ENCODE results near the gene AKAP14.
"Not testable (repeated sequence)": the region's sequence is repeated elsewhere in the genome, so short reads cannot be mapped to it uniquely, and the experiment has no call there.

Gene AKAP14

GRCh38 chrX:119878740-119879139, 17.0 kb upstream of the AKAP14 start:
- no peak for TF ChIP-seq CTCF (conservative IDR thresholded peaks at IDR 0.05; ENCODE audit: low read depth, low read length)
- no peak for DNase-seq (ENCODE audit: low read depth)
- H3K4me3 ChIP-seq (ENCODE audit: low read depth, low read length), result no peak overlapping the region

DNA sequence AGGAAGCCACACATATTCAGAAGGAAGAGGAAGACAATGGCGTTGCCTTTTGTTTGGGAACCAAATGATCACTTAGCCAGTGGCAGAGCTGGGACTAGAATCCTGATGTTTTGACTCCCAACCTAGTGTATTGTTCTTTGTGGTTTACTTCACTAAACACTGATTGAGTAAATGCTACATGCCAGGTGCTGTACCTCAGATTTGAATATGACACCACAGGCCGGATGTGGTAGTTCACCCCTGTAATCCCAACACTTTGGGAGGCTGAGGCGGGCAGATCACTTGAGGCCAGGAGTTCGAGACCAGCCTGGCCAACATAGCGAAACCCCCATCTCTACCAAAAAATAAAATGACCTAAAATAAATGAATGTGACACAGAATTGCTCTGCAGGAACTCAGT, 15.6 kb upstream of the AKAP14 start:
- TF ChIP-seq CTCF (conservative IDR thresholded peaks at IDR 0.05; ENCODE audit: low read depth, low read length), result no peak
- no peak overlapping the region for H3K4me3 ChIP-seq (ENCODE audit: low read depth, low read length)
- DNase-seq (ENCODE audit: low read depth), result no peak

DNA sequence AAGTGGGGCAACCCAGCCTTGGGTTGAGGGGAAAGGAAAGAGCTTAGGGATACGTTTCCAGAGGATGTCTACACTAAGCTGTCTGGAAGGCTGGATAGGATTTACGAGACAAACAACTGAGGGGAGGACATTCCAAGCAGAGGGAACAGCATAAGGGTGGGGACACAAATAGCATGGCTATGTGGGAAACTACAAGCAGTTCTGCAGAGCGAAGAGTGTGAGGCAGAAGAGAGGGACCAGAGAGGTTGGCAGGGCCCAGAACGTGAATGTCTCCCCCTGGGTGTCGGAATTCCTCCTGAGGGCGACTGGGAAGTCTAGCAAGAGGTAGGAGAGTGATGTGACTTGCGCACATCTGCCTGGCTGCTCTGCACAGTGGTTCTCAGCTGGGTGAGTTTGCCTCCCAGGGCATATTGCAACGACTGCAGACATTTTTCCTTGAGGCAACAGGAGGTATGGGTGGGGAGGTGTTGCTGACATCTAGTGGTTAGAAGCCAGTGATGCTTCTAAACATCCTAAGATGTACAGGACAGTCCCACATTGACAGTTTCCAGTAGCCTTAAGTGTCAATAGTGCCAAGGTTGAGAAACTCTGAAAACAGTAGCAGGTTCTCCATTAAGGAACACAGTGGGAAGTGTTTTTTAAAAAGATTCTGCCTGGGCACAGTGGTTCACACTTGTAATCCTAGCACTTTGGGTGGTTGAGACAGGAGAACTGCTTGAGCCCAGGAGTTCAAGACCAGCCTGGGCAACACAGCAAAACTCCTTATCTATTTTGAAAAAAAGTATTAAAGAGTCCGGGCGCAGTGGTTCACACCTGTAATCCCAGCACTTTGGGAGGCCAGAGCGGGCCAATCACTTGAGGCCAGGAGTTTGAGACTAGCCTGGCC, 14.9 kb upstream of the AKAP14 start:
- TF ChIP-seq CTCF (conservative IDR thresholded peaks at IDR 0.05; ENCODE audit: low read depth, low read length), result peak; percentile 74
- peak; percentile 78 for DNase-seq (ENCODE audit: low read depth)

DNA sequence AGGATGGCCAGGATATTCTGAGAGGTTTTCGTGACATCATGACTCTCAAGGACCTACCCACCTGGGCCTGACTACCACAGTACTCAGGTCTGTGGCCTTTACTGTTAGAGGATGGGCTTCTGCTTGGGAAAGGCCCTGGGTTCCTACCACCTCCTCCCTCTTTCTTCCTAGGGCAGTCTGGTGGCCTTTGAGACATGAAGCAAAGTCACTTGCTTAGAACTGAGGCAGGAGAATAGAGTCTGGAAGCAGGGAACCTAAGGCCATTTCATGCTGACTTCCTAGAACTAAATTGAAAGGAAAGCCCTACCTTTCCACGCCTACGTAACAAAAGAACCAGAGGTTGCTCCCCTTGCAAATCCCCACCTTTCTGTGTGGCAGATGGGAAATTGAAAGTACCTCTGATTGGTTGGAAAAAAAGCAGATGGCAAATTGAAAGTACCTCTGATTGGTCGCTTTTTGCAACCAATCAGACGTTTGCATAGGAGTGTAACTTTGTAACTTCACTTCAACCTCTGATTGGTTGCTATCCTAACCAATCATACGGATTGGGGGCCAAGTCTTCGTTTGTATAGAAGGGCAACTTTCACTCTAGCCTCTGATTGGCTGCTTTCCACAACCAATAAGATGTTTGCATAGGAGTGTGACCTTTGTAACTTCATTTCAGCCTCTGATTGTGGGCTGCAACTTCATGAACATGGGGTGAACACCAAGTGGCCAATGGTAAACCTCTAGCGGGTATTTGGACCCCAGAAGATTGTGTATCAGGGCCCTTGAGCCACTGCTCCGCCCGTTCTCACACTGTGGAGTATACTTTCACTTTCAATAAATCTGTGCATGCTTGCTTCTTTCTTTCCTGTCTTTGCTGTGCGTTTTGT, 9.9 kb upstream of the AKAP14 start:
- no peak for TF ChIP-seq CTCF (conservative IDR thresholded peaks at IDR 0.05; ENCODE audit: low read depth, low read length)
- H3K4me3 ChIP-seq (ENCODE audit: low read depth, low read length), result no peak overlapping the region
- DNase-seq (ENCODE audit: low read depth), result peak; percentile 32

More for the DNA sequence above, 14.9 kb upstream of the AKAP14 start:
- H3K4me3 ChIP-seq (ENCODE audit: low read depth, low read length), result no peak overlapping the region

DNA sequence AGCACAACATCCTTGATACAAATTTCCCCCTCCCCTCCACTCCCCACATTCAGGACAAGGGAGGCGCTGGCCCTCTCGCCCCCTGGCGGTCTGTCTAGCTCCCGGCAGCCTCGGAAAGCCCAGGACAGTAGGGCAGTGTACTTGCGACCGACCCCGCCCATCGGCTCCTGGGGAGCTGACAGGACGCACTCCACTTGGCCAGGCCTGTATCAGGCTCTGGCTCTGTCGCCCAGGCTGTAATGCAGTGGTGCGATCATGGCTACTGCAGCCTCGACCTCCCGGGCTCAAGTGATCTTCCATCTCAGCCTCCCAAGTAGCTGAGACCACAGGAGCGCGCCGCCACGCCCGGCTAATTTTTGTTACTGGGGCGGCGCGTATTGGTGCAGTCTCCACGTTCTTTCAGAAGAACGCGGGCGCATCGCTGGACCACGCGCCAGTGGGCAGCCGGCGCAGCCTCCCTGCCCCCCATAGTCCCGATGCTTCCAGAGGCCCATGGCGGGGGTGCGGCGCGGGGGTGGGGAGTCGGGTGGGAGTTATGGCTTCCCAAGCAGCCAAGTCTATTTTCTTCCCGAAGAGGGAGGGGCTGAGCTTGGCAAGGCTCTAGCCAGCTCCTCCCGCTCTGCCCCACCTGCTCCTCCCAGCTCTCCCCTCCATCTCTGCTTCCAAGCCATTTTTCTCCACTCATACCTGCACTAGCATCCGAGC, 7.8 kb upstream of the AKAP14 start:
- TF ChIP-seq CTCF (conservative IDR thresholded peaks at IDR 0.05; ENCODE audit: low read depth, low read length), result peak; percentile 68
- DNase-seq (ENCODE audit: low read depth), result peak; percentile 50
- peak overlapping the region; percentile 37 for H3K4me3 ChIP-seq (ENCODE audit: low read depth, low read length)

- DNase-seq (ENCODE audit: low read depth); H3K4me3 ChIP-seq (ENCODE audit: low read depth, low read length): not testable (repeated sequence)
These were observed 5.1 kb upstream of the AKAP14 start for GRCh38 chrX:119890626-119891025.

DNA sequence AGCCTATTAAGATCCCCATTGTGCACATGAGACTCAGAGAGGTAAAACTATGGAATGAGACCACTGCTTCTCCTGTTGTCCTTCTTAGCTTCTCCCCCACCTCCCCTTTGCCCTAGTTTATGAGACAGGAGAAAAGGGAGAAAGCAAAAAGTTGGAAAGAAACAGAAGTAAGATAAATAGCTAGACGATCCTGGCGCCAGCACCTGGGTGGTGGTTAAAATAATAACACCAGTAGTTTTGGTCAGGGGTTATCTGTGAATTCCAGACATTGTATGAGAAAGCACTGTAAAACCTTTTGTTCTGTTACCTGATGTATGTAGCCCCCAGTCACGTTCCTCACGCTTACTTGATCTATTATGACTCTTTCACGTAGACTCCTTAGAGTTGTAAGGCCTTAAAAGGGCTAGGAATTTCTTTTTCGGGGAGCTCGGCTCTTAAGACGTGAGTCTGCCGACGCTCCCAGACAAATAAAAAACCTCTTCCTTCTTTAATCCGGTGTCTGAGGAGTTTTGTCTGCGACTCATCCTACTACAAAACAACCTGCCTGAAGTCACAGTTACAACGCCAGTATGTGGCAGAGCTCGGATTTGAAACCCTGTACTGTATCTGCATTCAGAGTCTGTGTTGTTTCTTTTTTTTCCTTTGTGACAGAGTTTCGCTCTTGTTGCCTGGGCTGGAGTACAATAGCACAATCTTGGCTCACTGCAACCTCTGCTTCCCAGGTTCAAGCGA, 3.6 kb upstream of the AKAP14 start:
- not testable (repeated sequence) for H3K4me3 ChIP-seq (ENCODE audit: low read depth, low read length)

More for the DNA sequence above, 3.6 kb upstream of the AKAP14 start:
- not testable (repeated sequence) for DNase-seq (ENCODE audit: low read depth)
